Mammary epithelial cell (primary cell): ENCODE results near the gene CSNK1A1.
"Not testable (repeated sequence)": the region's sequence is repeated elsewhere in the genome, so short reads cannot be mapped to it uniquely, and the experiment has no call there.

ENCODE experiments used
- EZH2 ChIP-seq: IDR thresholded peaks from 2 replicates; pipeline ENCODE4 v1.6.1; 2012; ENCODE audit warnings: low read length, inconsistent platforms, borderline replicate concordance
- TF ChIP-seq, protein P1 (sequence below), 2 donors: IDR thresholded peaks in 1 of 2; conservative IDR thresholded peaks in 1 of 2; 2 replicates each; pipeline ENCODE4 v1.5.1; 2011 to 2012; ENCODE audit warnings: inconsistent platforms in 2 of 2, low read length in 2 of 2, mild to moderate bottlenecking in 2 of 2, control low read depth in 1 of 2, low read depth in 1 of 2; ENCODE audit not compliant: insufficient read depth in 1 of 2; ENCODE audit errors: extremely low read depth in 1 of 2

- TF ChIP-seq, protein P1, sequence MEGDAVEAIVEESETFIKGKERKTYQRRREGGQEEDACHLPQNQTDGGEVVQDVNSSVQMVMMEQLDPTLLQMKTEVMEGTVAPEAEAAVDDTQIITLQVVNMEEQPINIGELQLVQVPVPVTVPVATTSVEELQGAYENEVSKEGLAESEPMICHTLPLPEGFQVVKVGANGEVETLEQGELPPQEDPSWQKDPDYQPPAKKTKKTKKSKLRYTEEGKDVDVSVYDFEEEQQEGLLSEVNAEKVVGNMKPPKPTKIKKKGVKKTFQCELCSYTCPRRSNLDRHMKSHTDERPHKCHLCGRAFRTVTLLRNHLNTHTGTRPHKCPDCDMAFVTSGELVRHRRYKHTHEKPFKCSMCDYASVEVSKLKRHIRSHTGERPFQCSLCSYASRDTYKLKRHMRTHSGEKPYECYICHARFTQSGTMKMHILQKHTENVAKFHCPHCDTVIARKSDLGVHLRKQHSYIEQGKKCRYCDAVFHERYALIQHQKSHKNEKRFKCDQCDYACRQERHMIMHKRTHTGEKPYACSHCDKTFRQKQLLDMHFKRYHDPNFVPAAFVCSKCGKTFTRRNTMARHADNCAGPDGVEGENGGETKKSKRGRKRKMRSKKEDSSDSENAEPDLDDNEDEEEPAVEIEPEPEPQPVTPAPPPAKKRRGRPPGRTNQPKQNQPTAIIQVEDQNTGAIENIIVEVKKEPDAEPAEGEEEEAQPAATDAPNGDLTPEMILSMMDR (conservative IDR thresholded peaks at IDR 0.05 in 1 of 2, IDR thresholded peaks at IDR 0.05 in 1 of 2; ENCODE audit: extremely low read depth in 1 of 2, insufficient read depth in 1 of 2, low read depth in 1 of 2, low read length in 2 of 2) = not testable (repeated sequence)
- not testable (repeated sequence) for TF ChIP-seq EZH2
Measured at GRCh38 chr5:149535787-149536186, 15.5 kb downstream of the CSNK1A1 start.
